Activated CD4-positive, CD25-positive, alpha-beta regulatory T cell treated with anti-CD3 and anti-CD28 coated beads, Interleukin-2, amount 50 U/mL, for 72 hours (primary cell): Measurements from ENCODE around the gene TRAF7.
A peak's percentile ranks its signal among the peaks of the same experiment; 100 is the strongest.

Source experiments
- DNase-seq: peaks from one replicate; pipeline ENCODE4 v3.0.0; 2021

Gene TRAF7

DNA sequence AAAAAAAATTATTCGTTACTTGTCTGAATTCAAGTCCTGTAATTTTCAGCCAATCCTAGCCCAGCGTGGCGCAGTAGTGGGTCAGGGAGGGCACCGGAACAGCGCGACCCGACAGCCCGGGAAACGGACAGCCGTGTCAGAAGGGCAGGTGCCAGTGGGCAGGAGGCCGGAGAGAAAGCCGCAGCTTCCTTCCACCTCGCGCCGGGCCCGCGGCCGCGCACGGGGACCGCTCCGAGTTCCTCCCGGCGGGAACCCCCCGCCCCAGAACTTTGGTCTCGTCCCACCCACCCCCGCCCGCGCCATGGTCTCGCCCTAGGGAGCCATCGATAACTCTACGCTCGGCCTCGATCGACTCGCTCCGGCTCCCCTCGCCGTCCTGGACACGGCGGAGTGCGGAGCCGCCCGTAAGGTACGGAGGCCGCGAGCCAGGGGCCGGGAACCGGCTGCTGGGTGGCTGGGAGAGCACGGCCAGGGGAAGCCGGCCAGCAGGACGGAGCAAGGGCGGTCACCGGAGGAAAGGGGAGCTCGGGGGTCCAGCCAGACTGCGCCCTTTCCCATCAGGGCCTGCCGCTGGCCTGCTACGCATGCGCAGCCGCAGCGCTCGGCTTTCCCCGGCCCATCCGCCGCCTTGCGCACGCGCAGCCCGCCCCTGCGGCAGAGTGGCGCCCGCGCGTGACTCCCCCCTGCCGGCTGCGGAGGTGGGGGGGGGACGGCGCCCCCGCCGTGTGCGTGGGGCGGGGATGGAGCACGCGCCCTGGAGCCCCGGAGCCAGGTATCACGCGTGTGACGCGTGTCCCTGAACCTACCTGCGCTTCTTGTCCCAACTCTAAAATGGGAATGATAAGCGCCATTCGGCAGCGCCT lies 49.8 kb downstream of the TRAF7 start, which contains the start of gene MLST8:
MLST8 (plus strand) TSS at position 351 of the 863 bp plus-strand sequence. CDS start 632 bp downstream, outside the sequence.
- peak; percentile 93 for DNase-seq

DNA sequence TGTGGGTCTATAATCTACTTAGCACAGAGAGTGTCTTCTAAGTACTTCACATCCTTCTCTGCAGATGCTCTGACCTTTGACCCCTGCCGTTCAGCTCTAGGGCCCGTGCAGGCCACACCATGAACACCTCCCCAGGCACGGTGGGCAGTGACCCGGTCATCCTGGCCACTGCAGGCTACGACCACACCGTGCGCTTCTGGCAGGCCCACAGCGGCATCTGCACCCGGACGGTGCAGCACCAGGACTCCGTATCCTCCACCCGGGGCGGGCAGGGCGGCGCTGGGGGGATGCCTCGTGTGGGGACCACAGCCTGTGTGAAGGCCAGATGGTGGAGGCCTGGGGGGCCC lies 50.4 kb downstream of the TRAF7 start:
- no peak for DNase-seq

DNA sequence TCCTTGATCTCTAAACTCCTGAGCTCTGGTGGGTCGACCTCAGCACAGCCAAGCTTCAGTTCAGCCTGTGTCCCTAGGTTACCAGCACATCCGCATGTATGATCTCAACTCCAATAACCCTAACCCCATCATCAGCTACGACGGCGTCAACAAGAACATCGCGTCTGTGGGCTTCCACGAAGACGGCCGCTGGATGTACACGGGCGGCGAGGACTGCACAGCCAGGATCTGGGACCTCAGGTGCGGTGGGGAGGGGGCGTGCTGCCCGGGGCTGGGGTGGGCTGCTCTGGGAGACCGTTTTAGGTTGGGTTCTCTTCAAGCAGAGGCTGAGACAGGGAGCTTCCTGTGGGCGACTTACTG lies 50.8 kb downstream of the TRAF7 start:
- DNase-seq: no peak

DNA sequence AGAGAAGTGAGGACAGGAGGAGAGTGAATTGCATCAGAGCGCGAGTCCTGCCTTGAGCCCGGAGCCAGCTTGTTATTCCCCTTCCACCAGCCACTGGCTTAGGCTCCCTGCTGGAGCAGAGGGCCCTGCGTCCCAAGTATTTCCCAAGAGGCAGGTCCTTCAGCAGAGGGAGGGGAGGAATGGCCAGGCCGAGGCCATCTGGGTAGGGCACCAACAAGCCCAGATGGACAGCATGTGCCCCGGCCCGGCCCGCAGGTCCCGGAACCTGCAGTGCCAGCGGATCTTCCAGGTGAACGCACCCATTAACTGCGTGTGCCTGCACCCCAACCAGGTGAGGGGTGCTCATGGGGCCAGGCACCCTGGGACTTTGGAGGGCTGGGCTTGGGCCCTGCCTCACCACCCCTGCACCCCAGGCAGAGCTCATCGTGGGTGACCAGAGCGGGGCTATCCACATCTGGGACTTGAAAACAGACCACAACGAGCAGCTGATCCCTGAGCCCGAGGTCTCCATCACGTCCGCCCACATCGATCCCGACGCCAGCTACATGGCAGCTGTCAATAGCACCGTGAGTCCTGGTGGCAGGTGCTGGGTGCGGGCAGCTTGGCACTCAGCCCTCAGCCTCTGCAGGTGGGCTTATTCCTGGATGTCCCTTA lies 51.3 kb downstream of the TRAF7 start:
- no peak for DNase-seq

DNA sequence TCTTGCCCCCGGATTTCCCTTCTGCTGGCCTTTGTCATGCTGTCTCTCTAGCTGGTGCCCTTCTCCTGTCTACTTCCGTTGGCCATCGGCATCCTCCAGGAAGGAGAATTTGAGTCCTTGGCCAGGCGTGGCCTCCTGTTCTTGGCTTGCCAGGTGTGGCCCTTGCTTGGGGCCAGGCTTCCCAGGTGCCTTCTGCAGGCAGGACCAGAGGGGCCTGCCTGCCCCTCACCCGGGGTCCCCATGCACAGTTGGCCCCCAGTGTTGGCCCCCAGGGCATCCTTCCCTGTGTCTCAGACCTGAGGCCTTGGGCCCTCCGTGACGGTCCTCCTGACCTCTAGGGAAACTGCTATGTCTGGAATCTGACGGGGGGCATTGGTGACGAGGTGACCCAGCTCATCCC lies 52.3 kb downstream of the TRAF7 start:
- no peak for DNase-seq

DNA sequence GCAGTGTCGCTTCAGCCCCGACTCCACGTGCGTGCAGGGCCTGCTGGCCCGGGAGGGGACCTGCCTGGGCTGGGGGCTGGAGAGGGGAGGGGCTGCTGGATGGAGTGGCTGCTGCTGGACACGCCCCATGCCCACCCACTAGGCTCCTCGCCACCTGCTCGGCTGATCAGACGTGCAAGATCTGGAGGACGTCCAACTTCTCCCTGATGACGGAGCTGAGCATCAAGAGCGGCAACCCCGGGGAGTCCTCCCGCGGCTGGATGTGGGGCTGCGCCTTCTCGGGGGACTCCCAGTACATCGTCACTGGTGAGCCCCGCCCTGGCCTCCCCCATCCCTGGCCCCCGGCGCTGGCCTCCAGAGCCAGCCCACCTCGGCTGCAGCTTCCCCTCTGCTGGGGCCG lies 52.7 kb downstream of the TRAF7 start:
- DNase-seq: no peak

DNA sequence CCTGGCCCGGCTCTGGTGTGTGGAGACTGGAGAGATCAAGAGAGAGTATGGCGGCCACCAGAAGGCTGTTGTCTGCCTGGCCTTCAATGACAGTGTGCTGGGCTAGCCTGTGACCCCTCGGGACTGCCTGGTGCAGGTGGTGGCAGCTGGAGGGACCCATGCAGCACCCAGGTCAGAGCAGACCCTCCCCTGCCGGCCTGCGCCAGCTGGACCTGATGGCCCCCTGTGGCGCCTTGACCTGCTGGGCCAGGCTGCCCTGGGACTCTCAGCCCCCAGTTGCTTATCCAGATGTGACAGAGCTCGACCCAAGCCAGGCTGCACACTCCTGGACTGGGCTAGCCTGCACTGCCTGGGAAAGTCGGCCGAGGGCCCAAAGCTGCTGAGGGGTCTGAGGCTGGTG lies 53.2 kb downstream of the TRAF7 start:
- DNase-seq: no peak

DNA sequence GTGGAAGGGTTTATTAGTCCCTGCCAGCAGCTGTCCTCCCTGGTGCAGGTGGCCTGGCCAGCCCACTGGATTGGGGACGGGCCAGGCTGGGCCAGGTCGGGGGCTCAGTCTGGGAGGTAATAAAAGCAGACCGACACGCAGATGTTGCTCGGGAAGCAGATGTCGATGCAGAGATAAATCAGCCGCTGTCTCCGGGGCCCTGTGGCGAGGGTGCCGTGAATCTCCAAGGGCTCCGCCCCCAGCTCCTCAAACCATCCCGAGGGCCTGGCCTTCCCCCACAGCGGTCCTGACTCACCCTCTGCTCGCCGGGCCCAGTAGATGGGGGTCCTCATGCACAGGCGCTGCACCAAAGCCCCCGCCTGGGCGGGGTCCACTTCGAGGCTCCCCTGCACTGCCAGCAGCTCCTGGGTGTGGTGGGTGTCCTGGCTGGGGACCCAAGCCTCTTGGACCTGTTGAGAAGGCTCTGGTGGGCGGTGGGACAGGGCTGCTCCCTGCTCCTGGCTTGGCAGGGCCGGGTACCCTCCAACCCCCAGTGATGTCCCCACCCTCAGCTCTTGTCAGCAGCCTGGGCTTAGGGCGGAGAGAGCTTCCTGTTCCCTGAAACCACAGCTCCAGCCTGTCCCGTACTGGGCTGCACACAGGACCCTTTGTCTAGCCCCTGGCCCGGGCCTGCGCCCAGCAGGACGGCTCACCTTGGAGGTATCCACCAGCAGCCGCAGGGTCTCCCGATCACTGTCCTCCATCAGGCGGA lies 53.9 kb downstream of the TRAF7 start:
- DNase-seq: no peak

DNA sequence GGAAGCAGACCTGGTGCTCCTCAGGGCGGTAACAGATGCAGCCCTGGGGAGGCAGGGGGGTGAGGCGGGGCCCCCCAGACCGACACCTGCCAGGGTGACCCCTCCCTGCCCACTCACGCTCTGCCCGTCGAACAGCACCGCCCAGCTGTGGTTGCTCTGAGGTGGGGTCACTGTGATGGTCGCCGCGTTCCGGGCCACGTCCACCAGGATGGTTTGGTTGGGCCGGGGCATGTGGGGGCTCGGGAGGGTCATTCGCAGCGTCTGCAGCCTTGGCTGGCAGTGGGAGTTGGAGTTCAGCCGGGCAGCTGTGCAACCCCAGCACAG lies 54.4 kb downstream of the TRAF7 start:
- no peak for DNase-seq

DNA sequence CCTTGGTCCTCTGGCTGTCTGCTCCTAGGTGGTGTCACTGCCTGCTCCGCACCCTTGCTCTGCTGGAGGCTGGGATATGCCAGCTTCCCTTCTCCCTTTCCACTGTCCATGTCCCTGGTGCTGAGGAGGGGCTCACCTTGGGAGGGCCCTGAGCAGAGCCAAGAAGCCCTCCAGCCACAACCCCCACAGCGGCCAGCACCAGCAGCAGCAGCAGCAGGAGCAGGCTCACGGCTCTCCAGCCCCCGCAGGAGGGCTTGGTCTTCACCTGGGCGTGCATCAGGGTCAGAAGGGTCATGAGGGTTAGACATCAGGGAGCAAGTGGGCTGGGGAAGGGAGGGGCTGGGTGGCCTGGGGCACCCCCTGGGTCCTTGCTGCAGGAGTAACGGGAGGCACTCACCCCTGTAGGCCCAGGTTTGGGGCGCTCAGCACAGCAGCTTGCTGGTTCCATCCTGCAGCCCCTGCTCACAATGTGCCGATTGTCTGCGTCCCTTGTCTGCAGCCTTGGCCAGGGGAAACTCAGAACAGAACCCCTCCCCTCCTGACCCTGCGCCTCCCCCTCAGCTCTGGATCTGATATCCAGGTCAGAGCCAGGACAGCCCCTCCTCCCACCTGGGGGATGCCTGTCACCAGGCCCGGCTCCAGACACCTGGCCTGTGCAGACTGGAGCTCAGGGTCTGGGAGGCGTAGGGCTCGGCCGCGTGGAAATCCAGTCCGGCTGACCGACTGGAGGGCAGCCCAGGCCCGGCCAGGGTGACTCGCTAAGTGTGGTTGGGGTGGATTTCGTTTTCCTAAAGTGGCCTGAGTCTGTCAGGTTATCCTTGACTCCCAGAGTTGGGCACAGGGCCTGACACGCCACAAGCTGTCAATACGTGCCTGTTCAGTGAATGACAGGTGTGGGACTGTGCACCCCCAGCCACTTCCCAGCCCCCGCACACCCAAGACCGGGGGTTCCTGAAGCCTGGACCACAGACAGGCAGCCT lies 55.1 kb downstream of the TRAF7 start, which contains the start of gene BRICD5:
BRICD5 (minus strand) TSS at position 478 of the 980 bp plus-strand sequence; CDS start at position 448, 30 bp downstream.
- no peak for DNase-seq

DNA sequence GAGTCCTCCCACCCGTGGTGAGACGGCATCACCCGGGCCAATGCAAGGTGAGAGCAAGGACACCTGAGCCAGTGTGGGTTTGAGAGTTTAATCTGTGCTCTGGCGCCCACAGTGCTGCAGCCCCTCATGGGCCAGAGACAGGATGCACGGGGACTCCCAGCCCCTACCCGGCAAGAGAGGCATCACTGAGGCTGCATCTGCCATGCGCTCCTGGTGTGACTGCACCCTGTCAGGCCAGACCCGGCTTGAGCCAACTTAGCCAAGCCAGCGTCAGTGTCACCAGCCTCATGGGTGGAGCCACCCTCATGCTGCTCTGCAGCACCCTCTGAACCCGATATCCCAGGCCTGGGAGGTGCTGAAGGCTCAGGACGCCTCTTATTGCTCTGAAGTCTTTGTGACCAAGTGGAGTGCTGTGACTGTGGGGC lies 56.4 kb downstream of the TRAF7 start:
- DNase-seq: no peak

DNA sequence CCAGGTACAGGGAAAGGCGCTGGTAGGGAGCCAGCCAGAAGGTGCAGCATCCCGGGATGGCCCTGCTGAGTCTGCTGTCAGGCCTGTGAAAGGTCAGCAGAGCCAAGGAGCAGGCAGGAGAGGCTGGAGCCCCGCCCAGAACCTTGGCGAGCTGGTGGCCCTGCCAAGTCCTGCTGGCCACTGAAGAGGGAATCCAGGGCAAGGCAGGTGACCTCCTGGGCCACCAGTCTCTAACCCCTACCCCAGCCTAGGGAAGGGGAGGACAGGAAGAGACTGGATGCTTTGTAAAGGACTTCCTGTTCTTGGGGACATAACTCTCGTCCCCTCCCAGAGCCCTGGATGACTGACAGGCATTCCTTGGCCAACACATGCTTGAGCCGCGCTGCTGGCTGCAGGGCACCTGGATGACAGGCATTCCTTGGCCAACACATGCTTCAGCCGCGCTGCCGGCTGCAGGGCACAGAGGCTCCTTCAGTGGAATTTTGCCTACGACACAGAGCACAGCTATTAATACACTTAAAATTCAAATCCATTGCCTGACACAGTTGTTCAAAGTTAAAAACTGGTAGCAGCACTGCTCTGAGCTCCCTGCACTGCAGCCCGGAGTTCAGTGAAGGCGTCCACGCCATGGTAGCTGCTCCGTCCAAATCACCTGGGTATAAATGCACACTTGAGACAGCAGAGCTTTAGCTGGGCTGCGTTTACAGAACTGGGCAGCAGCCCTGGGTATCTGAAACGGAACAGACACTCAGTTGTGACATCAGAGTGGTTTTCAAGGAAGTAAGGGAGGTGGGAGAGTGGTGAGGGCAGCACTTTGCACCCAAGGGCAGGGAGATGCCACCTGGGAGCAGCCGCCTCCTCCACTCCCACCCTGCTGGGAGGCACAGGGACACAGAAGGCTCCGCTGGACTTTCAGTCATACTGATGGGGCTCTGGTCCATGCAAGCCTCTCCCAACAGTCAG lies 57.1 kb downstream of the TRAF7 start:
- DNase-seq: no peak

DNA sequence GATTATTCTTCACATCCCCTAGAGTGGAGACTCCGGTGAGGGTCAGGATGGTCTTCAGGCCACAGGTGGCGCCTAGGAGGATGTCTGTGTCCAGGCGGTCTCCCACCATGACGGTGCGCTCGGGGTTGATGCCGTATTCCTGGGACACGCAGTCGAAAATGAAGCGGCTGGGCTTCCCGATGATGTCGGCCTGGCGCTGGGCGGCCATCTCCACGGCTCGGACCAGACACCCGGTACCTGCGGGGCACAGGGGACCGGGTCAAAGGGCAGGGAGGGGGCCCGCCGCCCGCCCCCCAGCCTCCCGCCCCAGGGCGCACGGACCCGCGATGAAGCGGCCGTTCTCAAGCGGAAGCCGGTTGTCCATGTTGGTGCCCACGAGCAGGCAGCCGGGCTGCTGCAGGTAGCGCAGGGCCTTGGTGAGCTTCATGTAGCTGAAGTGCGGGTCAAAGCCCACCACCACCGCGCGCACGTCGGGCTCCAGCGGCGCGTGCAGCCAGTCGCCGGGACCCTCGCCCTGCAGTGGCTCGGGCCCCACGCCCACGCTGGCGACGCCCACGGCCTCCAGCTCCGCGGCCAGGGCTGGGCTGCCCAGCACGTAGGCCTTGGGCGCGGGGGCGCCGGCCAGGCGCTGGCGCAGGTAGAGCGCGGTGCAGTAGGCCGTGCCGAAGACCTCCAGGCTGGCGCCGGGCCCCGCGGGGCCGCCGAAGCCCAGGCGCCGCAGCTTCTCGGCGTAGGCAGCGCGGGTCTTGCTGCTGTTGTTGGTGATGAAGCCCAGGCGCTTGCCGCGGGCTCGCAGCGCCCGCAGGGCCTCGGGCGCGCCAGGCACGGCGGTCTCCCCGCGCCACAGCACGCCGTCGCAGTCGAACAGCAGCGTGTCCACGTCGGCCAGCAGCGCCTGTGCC lies 58.5 kb downstream of the TRAF7 start:
- DNase-seq: no peak

DNA sequence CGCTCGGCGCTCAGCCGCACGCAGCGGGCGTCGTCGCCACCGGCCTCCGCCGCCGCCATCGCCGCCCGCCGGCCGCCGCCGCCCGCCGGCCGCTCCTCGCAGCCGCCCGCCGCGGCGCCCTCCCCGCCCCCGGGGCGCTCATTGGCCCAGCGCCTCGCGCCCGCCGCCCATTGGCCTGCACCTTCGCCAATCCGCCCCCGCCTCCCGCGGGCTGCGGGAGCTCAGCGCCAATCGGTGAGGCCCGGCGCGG lies 59.1 kb downstream of the TRAF7 start, which contains the start of gene PGP:
PGP (minus strand) TSS at position 122 of the 250 bp plus-strand sequence; CDS start at position 59, 63 bp downstream.
- DNase-seq: no peak

DNA sequence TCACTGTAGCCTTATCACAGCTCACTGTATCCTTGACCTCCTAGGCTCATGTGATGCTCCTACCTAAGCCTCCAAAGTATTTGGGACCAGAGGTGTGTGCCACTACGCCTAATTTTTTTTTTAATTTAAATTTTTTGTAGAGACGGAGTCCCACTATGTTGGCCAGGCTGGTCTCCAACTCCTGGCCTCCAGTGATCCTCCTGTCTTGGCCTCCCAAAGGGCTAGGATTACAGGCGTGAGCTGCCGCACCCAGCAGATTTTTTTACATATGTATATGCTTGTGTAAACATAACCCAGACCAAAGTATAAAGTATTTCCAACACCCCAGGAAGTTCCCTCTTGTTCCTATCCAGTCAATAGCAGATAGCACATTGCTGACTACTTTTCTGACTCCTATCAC lies 60.7 kb downstream of the TRAF7 start:
- DNase-seq: no peak

DNA sequence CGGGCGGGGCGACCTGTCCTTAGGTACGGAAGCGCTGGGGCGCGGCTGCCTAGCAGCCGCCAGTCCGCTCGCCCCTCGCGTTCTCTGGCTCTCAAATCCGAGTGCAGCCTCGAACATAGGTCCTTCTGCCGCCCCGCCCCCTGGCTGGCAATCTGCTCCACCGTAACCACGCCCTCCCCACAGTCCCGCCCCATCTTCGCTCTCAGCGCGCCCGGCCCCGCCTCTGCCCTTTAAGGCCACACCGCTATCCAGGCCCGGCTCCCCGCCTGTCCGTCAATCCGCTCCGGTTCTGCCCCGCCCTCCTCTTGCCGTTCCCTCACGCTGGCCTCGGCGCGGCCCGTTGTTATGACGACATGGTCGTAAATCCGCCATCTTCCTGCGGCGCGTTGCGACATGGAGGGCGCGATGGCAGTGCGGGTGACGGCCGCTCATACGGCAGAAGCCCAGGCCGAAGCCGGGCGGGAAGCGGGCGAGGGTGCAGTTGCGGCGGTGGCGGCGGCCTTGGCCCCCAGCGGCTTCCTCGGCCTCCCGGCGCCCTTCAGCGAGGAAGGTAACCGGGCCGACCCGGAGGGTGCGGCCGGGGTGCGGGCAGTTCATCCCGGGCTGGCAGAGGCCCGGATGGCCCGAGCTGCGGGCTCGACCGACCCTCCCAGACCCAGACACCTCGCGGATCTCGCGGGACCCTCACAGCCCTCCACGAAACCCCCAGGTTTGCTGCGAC lies 67.8 kb downstream of the TRAF7 start, which contains the start of gene E4F1:
E4F1 (plus strand) TSS at position 371 of the 721 bp plus-strand sequence; CDS start at position 394, 23 bp downstream.
- peak; percentile 100 for DNase-seq

DNA sequence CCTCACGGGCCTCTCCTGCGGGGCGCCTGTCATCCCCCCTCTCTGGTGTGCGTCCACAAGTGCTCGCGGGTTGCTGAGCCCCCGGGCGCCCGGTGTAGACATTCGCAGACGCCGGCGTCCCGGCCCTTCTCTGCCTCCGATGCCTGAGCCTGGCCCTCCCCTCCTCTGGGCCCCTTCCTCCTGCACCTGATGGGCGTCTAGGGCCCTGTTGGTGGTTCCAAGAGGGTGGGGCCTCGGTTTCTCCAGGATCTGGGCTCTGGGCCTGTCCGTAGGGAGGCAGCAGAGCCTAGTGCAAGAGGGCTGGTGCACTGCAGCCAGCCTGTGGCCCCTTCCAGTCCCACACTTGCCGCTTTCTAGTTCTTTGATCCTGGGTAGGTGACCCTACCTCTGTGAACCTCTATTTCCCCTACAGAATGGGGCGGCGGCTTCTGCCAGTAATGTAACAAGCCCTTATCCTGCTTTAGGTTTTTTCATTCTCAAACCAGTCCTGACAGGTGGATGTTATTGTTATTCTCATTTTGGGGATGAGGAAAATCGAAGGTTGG lies 68.4 kb downstream of the TRAF7 start:
- no peak for DNase-seq

DNA sequence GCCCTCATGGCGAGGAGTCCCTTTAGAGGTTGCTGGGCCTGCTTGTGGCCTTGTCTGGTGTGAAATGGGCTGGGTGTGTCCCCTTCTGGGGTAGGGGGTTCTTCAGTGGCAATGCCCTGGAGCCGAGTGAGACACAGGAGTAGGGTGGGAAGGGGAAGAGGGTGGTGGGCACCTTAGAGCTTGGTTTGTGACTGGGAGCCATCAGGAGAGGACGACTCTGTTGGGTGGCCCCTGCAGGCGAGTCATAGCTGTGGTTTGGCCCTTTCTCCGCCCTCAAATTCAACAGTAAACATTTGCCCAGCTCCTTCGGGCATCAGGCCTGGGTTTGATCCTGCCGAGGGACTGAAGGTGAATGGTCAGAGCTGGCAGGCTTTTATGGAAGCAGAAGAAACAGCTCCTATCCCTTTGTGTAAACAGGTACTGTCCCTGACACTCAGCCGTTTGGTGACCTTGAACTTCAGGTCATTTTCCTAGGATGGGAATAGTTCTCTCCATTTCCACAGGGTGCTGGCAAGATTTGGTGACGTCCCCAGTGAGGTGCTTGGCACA lies 70.7 kb downstream of the TRAF7 start:
- no peak for DNase-seq

DNA sequence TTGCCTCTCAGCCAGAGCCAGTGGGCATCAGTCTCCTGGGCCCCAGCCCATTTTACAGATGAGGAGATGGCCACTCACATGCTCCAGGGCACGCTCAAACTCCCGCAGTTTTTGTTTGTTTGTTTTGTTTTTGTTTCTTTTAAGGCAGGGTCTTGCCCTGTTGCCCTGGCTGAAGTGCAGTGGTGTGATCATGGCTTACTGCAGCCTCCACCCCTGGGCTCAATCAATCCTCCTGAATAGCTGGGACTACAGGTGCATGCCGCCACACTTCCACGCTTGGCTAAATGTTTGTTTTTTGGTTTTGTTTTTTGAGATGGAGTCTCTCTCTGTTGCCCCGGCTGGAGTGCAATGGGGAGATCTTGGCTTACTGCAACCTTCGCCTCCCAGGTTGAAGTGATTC lies 71.3 kb downstream of the TRAF7 start:
- DNase-seq: no peak
